Measurements from ENCODE around the gene STAMBP.
A peak's percentile ranks its signal among the peaks of the same experiment; 100 is the strongest.

The STAMBP gene

DNA sequence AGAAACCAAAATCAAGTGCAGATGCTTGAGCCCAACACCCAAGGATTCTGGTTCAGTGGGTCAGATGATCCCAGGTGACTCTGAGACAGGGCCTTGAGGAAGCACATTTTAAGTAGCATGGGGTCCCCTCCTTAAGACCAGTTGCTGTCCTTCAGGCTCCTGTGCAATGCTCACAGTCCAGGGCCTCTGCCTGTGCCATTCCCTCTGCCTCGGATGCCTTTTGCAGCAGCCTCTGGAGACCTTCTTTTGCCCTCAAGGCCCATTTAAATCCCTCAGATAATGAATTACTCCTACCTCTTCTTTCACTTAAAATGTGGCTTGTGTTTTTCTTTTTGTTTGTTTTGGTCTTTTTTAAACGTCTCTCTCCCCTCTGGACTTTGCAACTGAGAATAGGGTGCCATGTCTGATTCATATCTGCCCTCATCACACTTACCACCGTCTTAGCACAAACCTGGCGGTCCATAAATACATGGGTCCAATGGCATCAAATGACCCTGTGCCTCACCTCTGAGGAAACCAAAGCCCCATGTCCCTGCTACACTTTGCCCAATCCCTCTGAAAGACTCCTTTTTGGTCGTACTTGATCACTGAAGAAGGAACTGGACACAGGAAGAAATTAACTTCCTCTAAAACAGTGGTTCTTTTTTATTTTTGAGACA is 78.2 kb downstream of the STAMBP start:
- no peak for DNase-seq (ENCODE audit: low spot score)

- peak; percentile 75 for DNase-seq (ENCODE audit: low spot score)
These were observed 79.2 kb downstream of the STAMBP start for GRCh38 chr2:73907840-73908452.

GRCh38 chr2:73908689-73909652 is 80.2 kb downstream of the STAMBP start:
- no peak for DNase-seq (ENCODE audit: low spot score)

GRCh38 chr2:73910873-73911547 is 82.2 kb downstream of the STAMBP start:
- no peak for DNase-seq (ENCODE audit: low spot score)

DNA sequence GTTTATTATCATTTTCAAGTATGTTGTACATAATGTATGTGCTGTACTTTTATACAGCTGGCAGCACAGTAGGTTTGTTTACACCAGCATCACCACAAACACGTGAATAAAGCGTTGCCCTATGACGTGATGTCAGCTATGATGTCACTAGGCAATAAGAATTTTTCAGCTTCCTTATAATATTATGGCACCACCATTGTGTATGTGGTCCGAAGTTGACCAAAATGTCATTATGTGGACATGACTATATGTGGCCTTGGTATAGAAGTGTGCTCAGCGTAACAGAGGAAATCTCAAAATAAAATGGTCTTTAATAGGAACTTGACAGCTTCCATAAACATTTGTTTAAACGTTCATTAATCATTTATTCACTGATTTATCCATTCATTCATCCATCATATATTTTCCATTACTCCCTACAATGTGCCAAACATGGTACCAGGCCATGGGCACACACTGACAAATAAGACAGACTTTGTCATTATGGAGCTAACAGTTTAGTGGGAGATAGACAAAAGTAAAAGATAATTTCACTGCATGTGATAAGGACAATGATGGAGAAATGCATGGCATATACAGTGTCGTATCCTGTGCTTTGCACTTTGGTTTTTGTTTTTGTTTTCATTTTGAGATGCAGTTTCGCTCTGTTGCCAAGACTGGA is 82.9 kb downstream of the STAMBP start:
- no peak for DNase-seq (ENCODE audit: low spot score)

DNA sequence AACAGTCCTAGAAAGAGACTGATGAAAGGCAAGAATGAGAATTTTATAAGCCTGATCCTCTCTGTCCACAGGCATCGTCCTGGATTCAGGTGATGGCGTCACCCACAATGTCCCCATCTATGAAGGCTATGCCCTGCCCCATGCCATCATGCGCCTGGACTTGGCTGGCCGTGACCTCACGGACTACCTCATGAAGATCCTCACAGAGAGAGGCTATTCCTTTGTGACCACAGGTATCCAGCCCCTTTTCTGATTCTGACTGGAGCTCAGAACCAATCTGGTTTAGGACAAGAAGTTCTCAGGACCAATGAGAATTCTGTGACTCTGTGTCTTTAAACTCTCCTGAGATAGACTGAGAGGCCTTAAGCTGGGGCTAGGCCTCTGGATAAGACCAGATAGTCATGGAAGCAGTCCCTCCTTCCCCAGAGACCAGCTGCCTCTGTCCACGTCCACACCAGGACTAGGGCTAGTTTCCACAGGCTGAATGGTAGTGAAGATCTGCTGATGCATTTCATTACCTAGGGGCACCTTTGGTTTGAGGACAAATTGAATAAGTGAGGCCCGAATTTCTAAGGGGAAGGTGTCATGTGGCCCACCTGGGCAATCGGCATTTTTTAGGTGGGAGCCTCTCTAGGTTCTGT is 84.8 kb downstream of the STAMBP start:
- no peak for DNase-seq (ENCODE audit: low spot score)

DNA sequence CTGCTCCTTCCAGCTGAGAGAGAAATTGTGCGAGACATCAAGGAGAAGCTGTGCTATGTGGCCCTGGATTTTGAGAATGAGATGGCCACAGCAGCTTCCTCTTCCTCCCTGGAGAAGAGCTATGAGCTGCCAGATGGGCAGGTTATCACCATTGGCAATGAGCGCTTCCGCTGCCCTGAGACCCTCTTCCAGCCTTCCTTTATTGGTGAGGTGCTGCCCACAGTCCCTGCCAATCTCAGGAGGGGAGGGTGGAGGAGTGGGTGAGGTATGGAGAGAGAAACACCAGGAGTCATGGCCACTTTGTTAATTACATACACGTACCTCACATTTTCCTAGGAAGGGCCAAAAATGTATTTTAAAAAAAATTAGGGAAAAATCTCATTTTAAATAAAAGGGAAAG is 85.9 kb downstream of the STAMBP start:
- no peak for DNase-seq (ENCODE audit: low spot score)

- no peak for DNase-seq (ENCODE audit: low spot score)
These were observed 86.8 kb downstream of the STAMBP start for GRCh38 chr2:73915437-73915993.

GRCh38 chr2:73916666-73917065 is 87.9 kb downstream of the STAMBP start:
- DNase-seq (ENCODE audit: low spot score): no peak

GRCh38 chr2:73917296-73917695 is 88.5 kb downstream of the STAMBP start:
- no peak for DNase-seq (ENCODE audit: low spot score)

DNA sequence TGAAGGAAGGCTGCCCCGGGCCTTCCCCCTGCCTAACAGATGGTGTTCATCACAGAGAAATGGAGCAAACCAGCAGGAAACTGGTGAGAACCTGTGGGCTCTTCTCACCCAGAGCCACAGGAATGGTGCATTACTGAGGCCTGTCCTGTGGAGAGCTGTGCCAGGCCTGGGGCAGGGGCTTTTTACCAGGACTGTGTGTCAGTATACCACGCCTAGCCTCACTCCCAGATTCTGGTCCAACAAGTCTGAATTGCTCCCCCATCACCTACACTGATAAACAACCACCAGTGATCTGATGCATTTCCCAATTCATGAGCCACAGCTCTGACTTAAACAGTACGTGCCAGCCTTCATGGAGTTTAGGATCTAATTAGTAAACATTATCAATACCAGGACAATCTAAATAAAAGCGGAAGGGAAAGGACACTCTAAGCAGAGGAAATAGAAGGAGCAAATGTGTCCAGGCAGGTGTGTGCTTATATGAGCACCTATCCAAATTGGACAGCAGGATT is 89.0 kb downstream of the STAMBP start:
- no peak for DNase-seq (ENCODE audit: low spot score)

GRCh38 chr2:73918856-73919255 is 90.1 kb downstream of the STAMBP start:
- no peak for DNase-seq (ENCODE audit: low spot score)

DNA sequence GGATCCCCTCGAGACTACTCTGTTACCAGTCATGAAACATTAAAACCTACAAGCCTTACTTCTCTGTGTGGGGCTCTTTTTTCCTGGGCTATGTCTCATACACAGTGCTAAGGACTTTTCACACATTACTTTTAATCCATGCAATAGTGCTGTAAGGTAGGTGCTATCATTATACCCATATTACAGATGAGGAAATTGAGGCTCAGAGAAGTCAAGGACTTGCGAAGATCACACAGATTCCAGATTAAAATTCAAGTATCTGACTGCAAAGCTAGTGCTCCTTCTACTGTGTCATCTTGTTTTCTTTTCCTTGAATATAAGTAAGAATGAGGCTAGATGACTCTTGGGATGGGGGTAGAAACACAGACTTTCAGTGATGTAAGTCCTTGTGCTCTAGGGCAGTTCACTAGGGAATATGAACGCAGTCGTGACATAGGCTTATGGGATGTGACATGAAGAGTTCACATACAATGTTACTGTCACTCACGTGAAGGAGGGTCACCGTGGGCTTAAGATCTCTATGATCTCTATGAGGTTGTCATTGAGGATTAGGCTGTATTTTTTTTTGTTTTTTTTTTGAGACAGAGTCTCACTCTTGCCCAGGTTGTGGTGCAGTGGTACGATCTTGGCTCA is 91.0 kb downstream of the STAMBP start:
- DNase-seq (ENCODE audit: low spot score): no peak

- DNase-seq (ENCODE audit: low spot score): peak; percentile 58
These were observed 92.1 kb downstream of the STAMBP start for GRCh38 chr2:73920577-73921545.

GRCh38 chr2:73921581-73921980 is 92.8 kb downstream of the STAMBP start:
- DNase-seq (ENCODE audit: low spot score): no peak

- no peak for DNase-seq (ENCODE audit: low spot score)
These were observed 93.9 kb downstream of the STAMBP start for GRCh38 chr2:73922681-73923080.
